Activated CD4-positive, alpha-beta memory T cell treated with anti-CD3 and anti-CD28 coated beads, Interleukin-2, amount 10 ng/mL, durations not matched to agents 7 days and 5 days (primary cell): Measurements from ENCODE around the gene MLN. TPM values are rescaled to one million over a fixed set of nuclear protein-coding genes. Genes with fewer than 3 reads are reported as not detected.
"Not testable (repeated sequence)": the region's sequence is repeated elsewhere in the genome, so short reads cannot be mapped to it uniquely, and the experiment has no call there.

Experiments used
- CTCF ChIA-PET: fragments of 350-600 bp; sonication (Branson Sonifier 250); formaldehyde crosslinking; loops from one replicate; lab custom pipeline; 2021; ENCODE audit warnings: antibody characterized with exemption, inconsistent platforms; lab: Charles Lee
- POLR2A ChIA-PET: fragments of 350-600 bp; sonication (Branson Sonifier 250); formaldehyde crosslinking; loops from one replicate; lab custom pipeline; 2021; ENCODE audit warnings: antibody characterized with exemption; lab: Charles Lee
- DNase-seq: peaks from one replicate; pipeline ENCODE4 v3.0.0-alpha.2; 2020
- H3K27ac Mint-ChIP-seq: one replicate; pipeline ENCODE4 v1.8.0; 2021; ENCODE audit warnings: mild to moderate bottlenecking, mixed read lengths
- H3K27me3 Mint-ChIP-seq: one replicate; pipeline ENCODE4 v1.8.0; 2021; ENCODE audit warnings: mixed read lengths
- H3K36me3 Mint-ChIP-seq: one replicate; pipeline ENCODE4 v1.8.0; 2021; ENCODE audit warnings: low read depth, mixed read lengths
- H3K4me1 Mint-ChIP-seq: one replicate; pipeline ENCODE4 v1.8.0; 2021; ENCODE audit warnings: mixed read lengths
- H3K4me3 Mint-ChIP-seq: one replicate; pipeline ENCODE4 v1.8.0; 2021; ENCODE audit warnings: mild to moderate bottlenecking, mixed read lengths
- H3K9me3 Mint-ChIP-seq: one replicate; pipeline ENCODE4 v1.8.0; 2021; ENCODE audit warnings: mixed read lengths
- total RNA-seq, 2 experiments: library from RNA; stranded (reverse); gene quantifications; one replicate each; pipeline ENCODE4 v1.2.3, GENCODE V29; 2021

Gene MLN
- total RNA-seq, 2 experiments from 2014 or later, result not detected

GRCh38 chr6:33841868-33842267 lies 38.1 kb upstream of the MLN start:
- H3K36me3 Mint-ChIP-seq, result no peaks in the 10 kb centered on the region
- no peak overlapping the region for H3K4me3 Mint-ChIP-seq
- H3K9me3 Mint-ChIP-seq, result no peaks in the 10 kb centered on the region
- peaks cover 14% of the 10 kb centered on the region for H3K27me3 Mint-ChIP-seq
- ChIA-PET POLR2A (interaction anchor here (1.1 kb wide), 1 partner anchor 63 kb away, joined by 3 read pairs; no protein-coding TSS in a partner anchor), CTCF (interaction anchor here (1.3 to 1.4 kb wide), 2 partner anchors 8 to 19 kb away, joined by 5 read pairs; no protein-coding TSS in a partner anchor)
- peaks cover 24% of the 10 kb centered on the region for H3K4me1 Mint-ChIP-seq
- no peak for DNase-seq
- H3K27ac Mint-ChIP-seq, result no peak overlapping the region

DNA sequence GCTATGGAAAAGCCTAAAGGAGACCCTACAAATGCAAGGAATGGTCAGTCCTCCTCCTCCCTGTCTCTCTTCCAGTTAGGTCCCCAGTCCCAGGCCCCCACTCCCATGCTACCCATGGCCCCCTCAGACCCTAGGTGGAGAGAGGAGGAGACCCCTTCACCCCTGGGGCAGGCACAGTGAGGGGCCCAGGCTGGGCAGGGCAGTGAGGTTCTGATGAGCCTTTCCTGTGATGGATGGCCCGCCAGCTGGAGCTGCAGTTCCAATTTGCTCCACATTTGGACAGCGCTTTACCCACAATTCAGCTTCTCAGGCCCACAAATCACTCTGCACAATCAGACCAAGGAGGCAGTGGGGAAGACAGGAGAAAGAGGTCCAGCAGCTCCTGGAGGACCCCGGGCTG lies 37.3 kb upstream of the MLN start:
- ChIA-PET CTCF (interaction anchor here (1.0 to 2.4 kb wide), 6 partner anchors 9 to 72 kb away, joined by 3 to 10 read pairs (median 5); no protein-coding TSS in a partner anchor), POLR2A (interaction anchor here (0.6 to 2.8 kb wide), 5 partner anchors 16 to 344 kb away, joined by 3 to 20 read pairs (median 7); no protein-coding TSS in a partner anchor)
- DNase-seq, result no peak
- peaks cover 24% of the 10 kb centered on the region for H3K4me1 Mint-ChIP-seq
- no peaks in the 10 kb centered on the region for H3K9me3 Mint-ChIP-seq
- H3K27ac Mint-ChIP-seq, result no peak overlapping the region
- no peaks in the 10 kb centered on the region for H3K36me3 Mint-ChIP-seq
- no peak overlapping the region for H3K4me3 Mint-ChIP-seq
- peaks cover 17% of the 10 kb centered on the region for H3K27me3 Mint-ChIP-seq

DNA sequence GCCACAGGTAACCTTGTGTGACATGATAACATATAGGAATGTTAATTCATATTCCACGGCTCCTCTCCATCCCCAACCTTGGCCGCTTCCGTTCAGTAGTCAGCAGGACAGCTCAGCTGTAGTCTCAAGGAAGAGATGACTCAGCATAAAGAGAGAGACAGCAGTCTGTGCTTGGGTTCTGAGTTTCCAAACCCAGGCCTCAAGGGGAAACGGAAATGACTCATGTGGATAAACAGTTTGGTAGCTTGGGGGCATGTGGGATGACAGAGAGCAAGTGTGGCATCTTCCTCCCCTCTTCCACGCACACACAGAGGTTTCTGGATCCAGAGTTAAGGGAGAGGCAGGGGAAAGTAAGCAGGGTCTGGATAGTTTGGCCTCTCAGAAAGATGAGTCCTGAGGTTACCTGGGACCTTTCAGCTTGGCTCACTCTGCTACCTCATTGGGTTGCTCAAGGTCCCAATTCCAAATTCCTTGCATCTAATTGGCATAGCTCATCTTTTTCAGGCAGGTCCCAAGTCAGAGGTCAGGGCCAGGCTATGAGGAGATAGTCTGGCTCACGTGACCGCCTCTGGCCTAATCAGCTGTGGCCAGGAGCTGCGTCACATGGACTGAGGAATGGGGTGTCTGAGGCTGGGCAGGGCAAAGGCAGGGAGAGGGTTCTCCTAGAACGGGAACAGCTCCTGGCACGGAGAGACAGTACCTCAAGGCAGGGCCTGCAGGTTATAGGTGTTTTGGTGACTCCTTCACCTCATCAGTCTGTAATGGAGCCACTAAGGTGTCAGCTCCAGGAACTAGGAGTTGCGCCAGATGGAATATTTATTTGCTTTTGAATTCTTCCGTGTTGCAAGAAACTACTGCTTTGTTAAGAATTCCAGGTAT lies 36.5 kb upstream of the MLN start:
- no peak overlapping the region for H3K4me3 Mint-ChIP-seq
- H3K27me3 Mint-ChIP-seq, result peaks cover 20% of the 10 kb centered on the region
- POLR2A ChIA-PET, result interaction anchor here (0.9 to 2.8 kb wide), 5 partner anchors 13 to 64 kb away, joined by 3 to 20 read pairs (median 11); partner anchors contain the start of gene LEMD2
- no peaks in the 10 kb centered on the region for H3K9me3 Mint-ChIP-seq
- peak overlapping the region; percentile 32 for H3K27ac Mint-ChIP-seq
- peaks cover 24% of the 10 kb centered on the region for H3K4me1 Mint-ChIP-seq
- peak; percentile 68 for DNase-seq
- CTCF ChIA-PET, result interaction anchor here (0.9 to 2.4 kb wide), 10 partner anchors 8 to 187 kb away, joined by 3 to 10 read pairs (median 4); partner anchors contain the start of gene UQCC2
- H3K36me3 Mint-ChIP-seq, result no peaks in the 10 kb centered on the region

- ChIA-PET POLR2A (interaction anchor here (1.2 to 2.8 kb wide), 4 partner anchors 12 to 51 kb away, joined by 3 to 20 read pairs (median 12); partner anchors contain the start of gene LEMD2), CTCF (interaction anchor here (0.9 to 2.4 kb wide), 6 partner anchors 9 to 188 kb away, joined by 3 to 10 read pairs (median 4); partner anchors contain the start of gene UQCC2)
- peaks cover 24% of the 10 kb centered on the region for H3K4me1 Mint-ChIP-seq
- no peak overlapping the region for H3K4me3 Mint-ChIP-seq
- no peaks in the 10 kb centered on the region for H3K36me3 Mint-ChIP-seq
- peaks cover 15% of the 10 kb centered on the region for H3K27me3 Mint-ChIP-seq
- H3K27ac Mint-ChIP-seq, result peak overlapping the region; percentile 32
- no peaks in the 10 kb centered on the region for H3K9me3 Mint-ChIP-seq
- no peak for DNase-seq
Measured at GRCh38 chr6:33839399-33840047, 35.7 kb upstream of the MLN start.

GRCh38 chr6:33838983-33839382 lies 35.2 kb upstream of the MLN start:
- no peak for DNase-seq
- peaks cover 13% of the 10 kb centered on the region for H3K27me3 Mint-ChIP-seq
- H3K4me1 Mint-ChIP-seq, result peaks cover 24% of the 10 kb centered on the region
- ChIA-PET CTCF (interaction anchor here (1.8 to 2.4 kb wide), 2 partner anchors 9 to 17 kb away, joined by 4 to 10 read pairs; no protein-coding TSS in a partner anchor), POLR2A (interaction anchor here (2.3 to 2.8 kb wide), 3 partner anchors 18 to 51 kb away, joined by 11 to 20 read pairs (median 12); partner anchors contain the start of gene LEMD2)
- H3K36me3 Mint-ChIP-seq, result no peaks in the 10 kb centered on the region
- H3K9me3 Mint-ChIP-seq, result no peaks in the 10 kb centered on the region
- no peak overlapping the region for H3K27ac Mint-ChIP-seq
- H3K4me3 Mint-ChIP-seq, result no peak overlapping the region

DNA sequence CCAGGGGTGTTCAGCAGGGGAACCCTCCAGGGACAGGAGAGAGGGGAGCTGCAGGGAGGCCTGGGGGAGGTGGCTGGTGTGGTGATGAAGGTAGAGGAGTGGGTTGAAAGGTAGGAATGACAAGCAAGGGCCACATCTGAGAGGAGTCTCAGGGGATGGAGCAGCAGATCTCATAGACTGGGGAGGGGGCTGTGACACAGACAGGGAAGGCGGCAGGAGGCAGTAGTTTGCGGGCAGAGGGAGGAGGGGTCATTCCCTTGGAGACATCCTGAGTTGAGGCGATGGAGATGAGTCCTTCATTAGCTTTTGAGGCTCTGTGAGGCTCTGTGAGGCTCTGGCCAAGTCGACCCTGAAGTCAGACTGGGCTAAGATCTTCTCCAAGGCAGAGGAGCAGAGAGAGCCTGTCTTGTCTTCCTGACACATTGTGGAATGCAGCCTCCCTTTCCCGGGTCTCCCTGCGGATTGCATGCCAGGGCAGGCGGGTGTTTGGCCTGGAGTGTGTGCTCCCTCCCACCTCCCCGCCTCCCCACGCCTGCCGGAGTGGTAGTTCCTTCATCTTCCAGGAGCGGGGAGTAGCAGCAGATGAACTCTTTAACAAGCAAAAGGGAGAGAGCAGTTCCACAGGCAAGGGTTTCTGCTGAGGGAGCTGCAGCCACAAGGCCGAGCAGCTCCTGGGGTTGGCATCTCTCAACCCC lies 34.3 kb upstream of the MLN start:
- no peak overlapping the region for H3K27ac Mint-ChIP-seq
- peaks cover 13% of the 10 kb centered on the region for H3K27me3 Mint-ChIP-seq
- no peaks in the 10 kb centered on the region for H3K36me3 Mint-ChIP-seq
- H3K4me3 Mint-ChIP-seq, result no peak overlapping the region
- H3K4me1 Mint-ChIP-seq, result peaks cover 24% of the 10 kb centered on the region
- peaks cover 3% of the 10 kb centered on the region for H3K9me3 Mint-ChIP-seq
- CTCF ChIA-PET, result no interaction called here
- POLR2A ChIA-PET, result interaction anchor here (2.3 kb wide), 1 partner anchor 50 kb away, joined by 12 read pairs; the partner anchor contains the start of gene LEMD2
- DNase-seq, result no peak

DNA sequence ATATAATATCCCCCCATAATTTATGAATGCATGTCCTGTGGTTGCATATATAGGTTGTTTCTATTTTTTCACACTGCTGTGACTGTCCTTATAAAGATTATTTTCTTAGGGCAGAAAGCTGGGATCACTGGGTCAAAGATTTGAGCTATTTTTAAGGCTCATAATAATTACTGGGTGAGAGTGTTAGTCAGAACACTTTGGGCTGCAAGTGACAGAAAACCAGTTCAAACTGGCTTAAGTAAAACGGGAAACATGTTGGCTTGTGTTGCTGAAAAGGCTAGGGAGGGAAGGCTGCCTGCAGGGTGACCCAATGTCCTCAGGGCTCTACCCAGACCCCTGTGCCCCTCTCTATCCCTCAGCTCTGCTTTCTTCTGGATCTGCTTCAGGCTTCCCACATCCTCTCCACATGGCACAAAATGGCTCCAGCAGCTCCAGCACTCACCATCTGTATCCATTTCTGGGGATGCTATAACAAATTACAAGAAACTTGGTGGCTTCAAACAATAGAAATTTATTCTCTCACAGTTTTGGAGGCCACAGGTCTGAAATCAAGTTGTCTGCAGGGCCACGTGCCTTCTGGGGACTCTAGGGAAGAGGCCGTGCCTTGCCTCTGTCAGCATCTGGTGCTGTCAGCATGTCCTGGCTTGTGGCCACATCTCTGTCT lies 33.1 kb upstream of the MLN start:
- ChIA-PET POLR2A (no interaction called here), CTCF (no interaction called here)
- Mint-ChIP-seq H3K4me3 (no peak overlapping the region), H3K27me3 (peaks cover 13% of the 10 kb centered on the region), H3K4me1 (peaks cover 24% of the 10 kb centered on the region), H3K27ac (no peak overlapping the region), H3K36me3 (no peaks in the 10 kb centered on the region), H3K9me3 (peaks cover 3% of the 10 kb centered on the region)
- DNase-seq, result no peak

DNA sequence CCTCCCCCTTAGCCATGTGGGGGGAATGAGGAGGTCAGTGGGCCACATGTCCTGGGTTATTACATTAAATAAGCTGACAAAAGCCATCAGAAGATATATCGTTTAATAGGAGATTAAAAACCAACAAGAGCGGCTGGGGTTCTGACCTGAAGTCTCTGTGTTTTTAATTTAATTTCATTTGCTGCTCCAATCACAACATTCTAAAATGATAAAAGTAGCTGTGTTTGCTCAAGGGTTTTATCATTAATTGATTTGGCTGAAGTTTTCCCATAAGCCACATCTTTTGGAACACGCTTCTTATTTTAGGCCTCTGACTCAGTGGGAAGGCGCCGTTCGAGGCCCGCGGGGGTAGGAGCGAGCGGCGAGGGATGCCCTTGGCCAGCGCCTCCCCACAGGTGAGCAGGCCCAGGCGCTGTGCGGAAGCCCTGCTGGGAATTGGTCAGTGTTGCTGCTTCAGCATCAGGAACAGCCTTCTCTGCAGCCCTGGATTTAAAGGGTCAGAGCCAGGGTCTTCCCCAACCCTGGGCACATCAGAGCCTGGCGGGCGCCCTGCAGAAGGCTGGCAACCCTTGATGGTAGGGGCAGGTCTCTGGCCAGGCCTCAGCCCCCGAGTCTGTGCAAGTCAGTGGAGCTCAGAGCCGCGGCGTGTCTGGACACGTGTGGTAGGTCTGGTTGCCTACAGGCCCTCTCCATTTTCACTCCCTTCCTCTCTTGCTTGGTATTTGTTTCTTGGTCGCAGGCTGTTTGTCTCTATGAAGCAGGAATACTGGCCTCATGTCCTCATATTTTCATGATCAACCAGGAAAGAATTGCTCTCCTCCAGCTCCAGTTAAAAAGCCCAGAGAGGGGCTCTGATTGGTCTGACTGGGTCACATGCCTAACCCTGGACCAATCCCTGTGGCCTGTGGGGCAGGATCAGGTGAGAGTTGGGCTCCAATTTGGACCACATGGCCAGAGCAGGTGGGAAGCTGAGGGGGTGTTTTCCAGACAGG lies 30.9 kb upstream of the MLN start:
- CTCF ChIA-PET, result no interaction called here
- POLR2A ChIA-PET, result no interaction called here
- Mint-ChIP-seq H3K27ac (no peak overlapping the region), H3K4me3 (no peak overlapping the region), H3K4me1 (peaks cover 7% of the 10 kb centered on the region), H3K27me3 (peaks cover 22% of the 10 kb centered on the region), H3K36me3 (no peaks in the 10 kb centered on the region), H3K9me3 (peaks cover 3% of the 10 kb centered on the region)
- DNase-seq, result no peak

- Mint-ChIP-seq H3K4me1 (no peaks in the 10 kb centered on the region), H3K4me3 (no peak overlapping the region), H3K36me3 (no peaks in the 10 kb centered on the region), H3K9me3 (peaks cover 3% of the 10 kb centered on the region), H3K27me3 (peaks cover 28% of the 10 kb centered on the region), H3K27ac (no peak overlapping the region)
- POLR2A ChIA-PET, result no interaction called here
- CTCF ChIA-PET, result no interaction called here
- DNase-seq, result no peak
Measured at GRCh38 chr6:33833599-33833998, 29.8 kb upstream of the MLN start.

GRCh38 chr6:33832831-33833230 lies 29.0 kb upstream of the MLN start:
- H3K4me1 Mint-ChIP-seq, DNase-seq, H3K9me3 Mint-ChIP-seq, H3K27ac Mint-ChIP-seq, H3K4me3 Mint-ChIP-seq, POLR2A ChIA-PET, H3K36me3 Mint-ChIP-seq, CTCF ChIA-PET: not testable (repeated sequence)
- H3K27me3 Mint-ChIP-seq, result peaks cover 32% of the 10 kb centered on the region

DNA sequence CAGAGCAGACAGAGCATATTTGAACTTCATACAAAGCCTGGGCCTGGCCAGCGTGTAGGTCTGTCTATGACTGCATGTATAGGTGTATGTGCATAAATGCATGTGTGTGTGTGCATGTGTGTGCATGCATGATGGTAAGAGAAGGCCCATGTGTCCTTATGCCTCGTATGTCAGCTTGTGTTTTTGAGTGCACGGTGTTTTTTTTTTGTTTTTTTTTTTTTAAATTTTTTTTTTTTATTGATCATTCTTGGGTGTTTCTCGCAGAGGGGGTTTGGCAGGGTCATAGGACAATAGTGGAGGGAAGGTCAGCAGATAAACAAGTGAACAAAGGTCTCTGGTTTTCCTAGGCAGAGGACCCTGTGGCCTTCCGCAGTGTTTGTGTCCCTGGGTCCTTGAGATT lies 27.9 kb upstream of the MLN start:
- CTCF ChIA-PET, H3K4me3 Mint-ChIP-seq: not testable (repeated sequence)
- H3K27me3 Mint-ChIP-seq, result peaks cover 31% of the 10 kb centered on the region

More for the DNA sequence above, 27.9 kb upstream of the MLN start:
- H3K27ac Mint-ChIP-seq, DNase-seq, H3K9me3 Mint-ChIP-seq, H3K4me1 Mint-ChIP-seq, POLR2A ChIA-PET, H3K36me3 Mint-ChIP-seq: not testable (repeated sequence)
